Neural cell (in vitro differentiated cells): ENCODE results near the gene DGKI. TPM values are rescaled to one million over a fixed set of nuclear protein-coding genes. Genes with fewer than 3 reads are reported as not detected.

ENCODE experiments used
- H2AFZ ChIP-seq: fragments of 200-600, 300-800 bp; sonication (generic), shearing (Covaris generic); 2 replicates; pipeline ENCODE4 v1.6.0; 2014; ENCODE audit warnings: low read depth, mild to moderate bottlenecking, antibody characterized with exemption, low read length, moderate library complexity
- H3F3A ChIP-seq: fragments of 200-600 bp; shearing (Covaris generic); 2 replicates; pipeline ENCODE4 v1.6.1; 2016; ENCODE audit warnings: mild to moderate bottlenecking, moderate library complexity, mixed read lengths, antibody characterized with exemption, low read length; ENCODE audit not compliant: insufficient read depth, poor library complexity, severe bottlenecking
- H3K27ac ChIP-seq: fragments of 200-600, 300-800 bp; sonication (generic), shearing (Covaris generic); 2 replicates; pipeline ENCODE4 v1.5.1; 2014; ENCODE audit warnings: mild to moderate bottlenecking, low read length, moderate library complexity
- H3K27me3 ChIP-seq: fragments of 300-800, 200-600 bp; sonication (generic), shearing (Covaris generic); 2 replicates; pipeline ENCODE4 v1.6.0; 2014; ENCODE audit warnings: mild to moderate bottlenecking, low read depth, low read length, moderate library complexity; ENCODE audit not compliant: insufficient read depth
- H3K36me3 ChIP-seq: fragments of 300-800, 200-600 bp; sonication (generic), shearing (Covaris generic); 2 replicates; pipeline ENCODE4 v1.5.1; 2014; ENCODE audit warnings: mild to moderate bottlenecking, antibody characterized with exemption, low read length, moderate library complexity; ENCODE audit not compliant: insufficient read depth
- H3K4me2 ChIP-seq: fragments of 300-800, 200-600 bp; sonication (generic), shearing (Covaris generic); 2 replicates; pipeline ENCODE4 v1.6.0; 2014; ENCODE audit warnings: mild to moderate bottlenecking, low read length
- H3K4me3 ChIP-seq: fragments of 300-800, 200-600 bp; sonication (generic), shearing (Covaris generic); 2 replicates; pipeline ENCODE4 v1.5.1; 2014; ENCODE audit warnings: mild to moderate bottlenecking, low read length, moderate library complexity
- H3K79me2 ChIP-seq: fragments of 200-600 bp; shearing (Covaris generic); replicated peaks from 2 replicates; pipeline ENCODE4 v1.6.0; 2014; ENCODE audit warnings: mild to moderate bottlenecking, low read length, moderate library complexity; ENCODE audit not compliant: insufficient read depth
- H3K9ac ChIP-seq: fragments of 300-800, 200-600 bp; sonication (generic), shearing (Covaris generic); 2 replicates; pipeline ENCODE4 v1.6.1; 2016; ENCODE audit warnings: mild to moderate bottlenecking, low read length, mixed read lengths
- H3K9me2 ChIP-seq: fragments of 200-600 bp; shearing (Covaris generic); 2 replicates; pipeline ENCODE4 v1.6.1; 2016; ENCODE audit warnings: mild to moderate bottlenecking, low read length, mixed read lengths; ENCODE audit not compliant: insufficient read depth
- H3K9me3 ChIP-seq: fragments of 200-600, 300-800 bp; sonication (generic), shearing (Covaris generic); 2 replicates; pipeline ENCODE4 v1.6.1; 2016; ENCODE audit warnings: mild to moderate bottlenecking, mixed run types, low read length, moderate library complexity, mixed read lengths
- H4K20me1 ChIP-seq: fragments of 200-600 bp; shearing (Covaris generic); 2 replicates; pipeline ENCODE4 v1.6.1; 2016; ENCODE audit warnings: mild to moderate bottlenecking, mixed run types; ENCODE audit not compliant: insufficient read depth
- EP300 ChIP-seq: fragments of 450-650 bp; conservative IDR thresholded peaks from 2 replicates; pipeline ENCODE4 v1.6.1; 2014; ENCODE audit warnings: antibody characterized with exemption, mild to moderate bottlenecking, moderate library complexity; ENCODE audit not compliant: poor library complexity, severe bottlenecking
- EZH2 ChIP-seq: fragments of 200-600, 300-800 bp; shearing (Covaris generic), sonication (generic); IDR thresholded peaks from 2 replicates; pipeline ENCODE4 v1.6.1; 2014; ENCODE audit warnings: antibody characterized with exemption, low read length, borderline replicate concordance, mild to moderate bottlenecking; ENCODE audit not compliant: insufficient read depth, poor library complexity, severe bottlenecking
- MXI1 ChIP-seq: fragments of 450-650 bp; conservative IDR thresholded peaks from 2 replicates; pipeline ENCODE4 v1.6.1; 2014; ENCODE audit warnings: antibody characterized with exemption, mild to moderate bottlenecking; ENCODE audit not compliant: poor library complexity, severe bottlenecking
- POLR2AphosphoS5 ChIP-seq: IDR thresholded peaks from 2 replicates; pipeline ENCODE4 v1.6.1; 2012
- RAD21 ChIP-seq: fragments of 450-650 bp; conservative IDR thresholded peaks from 2 replicates; pipeline ENCODE4 v1.6.1; 2014; ENCODE audit warnings: antibody characterized with exemption, mild to moderate bottlenecking, moderate library complexity
- SMC3 ChIP-seq: fragments of 450-650 bp; conservative IDR thresholded peaks from 2 replicates; pipeline ENCODE4 v1.6.1; 2014; ENCODE audit warnings: antibody characterized with exemption, mild to moderate bottlenecking, moderate library complexity; ENCODE audit not compliant: poor library complexity
- TAF1 ChIP-seq: IDR thresholded peaks from 2 replicates; pipeline ENCODE4 v1.6.1; 2012; ENCODE audit warnings: low read depth
- polyA plus RNA-seq: library from polyadenylated mRNA; depleted of rRNA; stranded (reverse); fragments of >200 nt; gene quantifications from 2 replicates; pipeline ENCODE4 v1.2.3, GENCODE V29; 2014
- TF ChIP-seq, protein P1 (sequence below): fragments of 450-650 bp; IDR thresholded peaks from 2 replicates; pipeline ENCODE4 v1.5.1; 2014; ENCODE audit warnings: antibody characterized with exemption, mild to moderate bottlenecking, moderate library complexity; ENCODE audit not compliant: poor library complexity, severe bottlenecking
- TF ChIP-seq, protein P2 (sequence below): IDR thresholded peaks from 2 replicates; pipeline ENCODE4 v1.6.1; 2012; ENCODE audit warnings: borderline replicate concordance

DGKI gene
- polyA plus RNA-seq, 1 donor from 2014 or later, result 15.8 TPM

- Histone ChIP-seq H3K36me3 (peaks cover 6% of the 10 kb centered on the region), H2AFZ (no peak overlapping the region), H3K9me2 (no peaks in the 10 kb centered on the region), H3F3A (no peaks in the 10 kb centered on the region), H3K9me3 (no peaks in the 10 kb centered on the region), H3K9ac (no peak overlapping the region), H3K4me3 (no peak overlapping the region), H3K27me3 (no peaks in the 10 kb centered on the region), H3K27ac (no peak overlapping the region), H3K79me2 (no peaks in the 10 kb centered on the region), H4K20me1 (no peaks in the 10 kb centered on the region), H3K4me2 (no peak overlapping the region)
- TF ChIP-seq TAF1 (no peak), MXI1 (no peak)
- TF ChIP-seq, protein P1, sequence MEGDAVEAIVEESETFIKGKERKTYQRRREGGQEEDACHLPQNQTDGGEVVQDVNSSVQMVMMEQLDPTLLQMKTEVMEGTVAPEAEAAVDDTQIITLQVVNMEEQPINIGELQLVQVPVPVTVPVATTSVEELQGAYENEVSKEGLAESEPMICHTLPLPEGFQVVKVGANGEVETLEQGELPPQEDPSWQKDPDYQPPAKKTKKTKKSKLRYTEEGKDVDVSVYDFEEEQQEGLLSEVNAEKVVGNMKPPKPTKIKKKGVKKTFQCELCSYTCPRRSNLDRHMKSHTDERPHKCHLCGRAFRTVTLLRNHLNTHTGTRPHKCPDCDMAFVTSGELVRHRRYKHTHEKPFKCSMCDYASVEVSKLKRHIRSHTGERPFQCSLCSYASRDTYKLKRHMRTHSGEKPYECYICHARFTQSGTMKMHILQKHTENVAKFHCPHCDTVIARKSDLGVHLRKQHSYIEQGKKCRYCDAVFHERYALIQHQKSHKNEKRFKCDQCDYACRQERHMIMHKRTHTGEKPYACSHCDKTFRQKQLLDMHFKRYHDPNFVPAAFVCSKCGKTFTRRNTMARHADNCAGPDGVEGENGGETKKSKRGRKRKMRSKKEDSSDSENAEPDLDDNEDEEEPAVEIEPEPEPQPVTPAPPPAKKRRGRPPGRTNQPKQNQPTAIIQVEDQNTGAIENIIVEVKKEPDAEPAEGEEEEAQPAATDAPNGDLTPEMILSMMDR, result no peak
Observed at GRCh38 chr7:137687556-137688265, 159.1 kb downstream of the DGKI start.

- Histone ChIP-seq H3K9ac (peak overlapping the region; percentile 22), H3K36me3 (peaks cover 6% of the 10 kb centered on the region), H3K4me3 (peak overlapping the region; percentile 30), H3K79me2 (no peaks in the 10 kb centered on the region), H3F3A (no peaks in the 10 kb centered on the region), H2AFZ (no peak overlapping the region), H4K20me1 (no peaks in the 10 kb centered on the region), H3K27ac (peak overlapping the region; percentile 68), H3K4me2 (peak overlapping the region; percentile 27), H3K9me2 (no peaks in the 10 kb centered on the region), H3K27me3 (no peaks in the 10 kb centered on the region), H3K9me3 (no peaks in the 10 kb centered on the region)
- TF ChIP-seq EZH2 (no peak), RAD21 (no peak), EP300 (peak; percentile 83), POLR2AphosphoS5 (peak; percentile 69), TAF1 (no peak), SMC3 (no peak), MXI1 (peak; percentile 32)
- TF ChIP-seq, protein P1, result no peak
- TF ChIP-seq, protein P2, sequence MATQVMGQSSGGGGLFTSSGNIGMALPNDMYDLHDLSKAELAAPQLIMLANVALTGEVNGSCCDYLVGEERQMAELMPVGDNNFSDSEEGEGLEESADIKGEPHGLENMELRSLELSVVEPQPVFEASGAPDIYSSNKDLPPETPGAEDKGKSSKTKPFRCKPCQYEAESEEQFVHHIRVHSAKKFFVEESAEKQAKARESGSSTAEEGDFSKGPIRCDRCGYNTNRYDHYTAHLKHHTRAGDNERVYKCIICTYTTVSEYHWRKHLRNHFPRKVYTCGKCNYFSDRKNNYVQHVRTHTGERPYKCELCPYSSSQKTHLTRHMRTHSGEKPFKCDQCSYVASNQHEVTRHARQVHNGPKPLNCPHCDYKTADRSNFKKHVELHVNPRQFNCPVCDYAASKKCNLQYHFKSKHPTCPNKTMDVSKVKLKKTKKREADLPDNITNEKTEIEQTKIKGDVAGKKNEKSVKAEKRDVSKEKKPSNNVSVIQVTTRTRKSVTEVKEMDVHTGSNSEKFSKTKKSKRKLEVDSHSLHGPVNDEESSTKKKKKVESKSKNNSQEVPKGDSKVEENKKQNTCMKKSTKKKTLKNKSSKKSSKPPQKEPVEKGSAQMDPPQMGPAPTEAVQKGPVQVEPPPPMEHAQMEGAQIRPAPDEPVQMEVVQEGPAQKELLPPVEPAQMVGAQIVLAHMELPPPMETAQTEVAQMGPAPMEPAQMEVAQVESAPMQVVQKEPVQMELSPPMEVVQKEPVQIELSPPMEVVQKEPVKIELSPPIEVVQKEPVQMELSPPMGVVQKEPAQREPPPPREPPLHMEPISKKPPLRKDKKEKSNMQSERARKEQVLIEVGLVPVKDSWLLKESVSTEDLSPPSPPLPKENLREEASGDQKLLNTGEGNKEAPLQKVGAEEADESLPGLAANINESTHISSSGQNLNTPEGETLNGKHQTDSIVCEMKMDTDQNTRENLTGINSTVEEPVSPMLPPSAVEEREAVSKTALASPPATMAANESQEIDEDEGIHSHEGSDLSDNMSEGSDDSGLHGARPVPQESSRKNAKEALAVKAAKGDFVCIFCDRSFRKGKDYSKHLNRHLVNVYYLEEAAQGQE, result peak; percentile 67
Observed at GRCh38 chr7:137685433-137686164, 161.2 kb downstream of the DGKI start.
